ENCODE measurements around the gene PUS10. TPM values are rescaled to one million over a fixed set of nuclear protein-coding genes. Genes with fewer than 3 reads are reported as not detected.

PUS10 gene
- total RNA-seq, 1 experiment from 2014 or later: 5.6 TPM

DNA sequence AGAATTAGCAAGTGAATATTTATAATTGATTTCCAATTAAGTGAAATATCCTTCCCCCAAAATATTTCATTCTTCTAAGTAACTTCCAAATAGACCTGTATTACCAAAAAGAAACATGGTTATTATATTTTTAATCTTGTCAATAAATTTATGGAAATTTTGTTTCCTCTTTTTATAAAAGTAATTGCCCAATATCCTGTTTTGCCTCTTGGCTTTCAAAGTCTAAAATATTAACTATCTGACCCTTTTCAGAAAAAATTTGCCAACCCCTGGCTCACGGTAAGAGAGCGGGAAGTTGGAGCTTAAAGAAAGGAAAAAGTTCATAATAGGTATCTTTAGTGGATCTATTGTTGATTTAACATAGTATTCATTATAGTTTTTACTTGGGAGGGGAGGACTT lies 27.2 kb upstream of the PUS10 start:
- DNase-seq (ENCODE audit: low read depth, low spot score) (no peak), ATAC-seq (no peak)
- no peaks in the 10 kb centered on the region for H3K9me3 ChIP-seq (ENCODE audit: control insufficient read depth in 1 of 2, insufficient read depth in 1 of 2, low read depth in 1 of 2, low read length in 2 of 2)
- ChIA-PET CTCF (no interaction called here), RAD21 (ENCODE audit: low non-redundant PET in 1 of 2, low total read pairs in 2 of 2, uncharacterized antibody in 2 of 2, unreplicated experiment in 2 of 2) (no interaction called here), POLR2A (no interaction called here)
- H3K4me1 ChIP-seq (ENCODE audit: control insufficient read depth in 1 of 2, insufficient read depth in 2 of 2, low read length in 2 of 2): no peaks in the 10 kb centered on the region
- H3K4me2 ChIP-seq (ENCODE audit: low read length): no peak overlapping the region
- no peaks in the 10 kb centered on the region for H3K27me3 ChIP-seq (ENCODE audit: insufficient read depth, low read length)
- no peak overlapping the region for H3K4me3 ChIP-seq (replicated peaks in 1 of 2; ENCODE audit: low read depth in 1 of 2, low read length in 2 of 2)
- no peaks in the 10 kb centered on the region for H3K79me2 ChIP-seq (ENCODE audit: insufficient read depth, low read length)
- H3K27ac ChIP-seq (ENCODE audit: low read depth, low read length): no peak overlapping the region
- intact Hi-C loops (cut with micrococcal nuclease): no loop called here
- H3K36me3 ChIP-seq (ENCODE audit: control insufficient read depth in 1 of 2, insufficient read depth in 2 of 2, low read length in 2 of 2): peaks cover 11 to 15% of the 10 kb centered on the region in 2 experiments; a peak in 3 of 4 replicates
- H3K9ac ChIP-seq (ENCODE audit: low read length): no peak overlapping the region
- TF ChIP-seq, protein P1, sequence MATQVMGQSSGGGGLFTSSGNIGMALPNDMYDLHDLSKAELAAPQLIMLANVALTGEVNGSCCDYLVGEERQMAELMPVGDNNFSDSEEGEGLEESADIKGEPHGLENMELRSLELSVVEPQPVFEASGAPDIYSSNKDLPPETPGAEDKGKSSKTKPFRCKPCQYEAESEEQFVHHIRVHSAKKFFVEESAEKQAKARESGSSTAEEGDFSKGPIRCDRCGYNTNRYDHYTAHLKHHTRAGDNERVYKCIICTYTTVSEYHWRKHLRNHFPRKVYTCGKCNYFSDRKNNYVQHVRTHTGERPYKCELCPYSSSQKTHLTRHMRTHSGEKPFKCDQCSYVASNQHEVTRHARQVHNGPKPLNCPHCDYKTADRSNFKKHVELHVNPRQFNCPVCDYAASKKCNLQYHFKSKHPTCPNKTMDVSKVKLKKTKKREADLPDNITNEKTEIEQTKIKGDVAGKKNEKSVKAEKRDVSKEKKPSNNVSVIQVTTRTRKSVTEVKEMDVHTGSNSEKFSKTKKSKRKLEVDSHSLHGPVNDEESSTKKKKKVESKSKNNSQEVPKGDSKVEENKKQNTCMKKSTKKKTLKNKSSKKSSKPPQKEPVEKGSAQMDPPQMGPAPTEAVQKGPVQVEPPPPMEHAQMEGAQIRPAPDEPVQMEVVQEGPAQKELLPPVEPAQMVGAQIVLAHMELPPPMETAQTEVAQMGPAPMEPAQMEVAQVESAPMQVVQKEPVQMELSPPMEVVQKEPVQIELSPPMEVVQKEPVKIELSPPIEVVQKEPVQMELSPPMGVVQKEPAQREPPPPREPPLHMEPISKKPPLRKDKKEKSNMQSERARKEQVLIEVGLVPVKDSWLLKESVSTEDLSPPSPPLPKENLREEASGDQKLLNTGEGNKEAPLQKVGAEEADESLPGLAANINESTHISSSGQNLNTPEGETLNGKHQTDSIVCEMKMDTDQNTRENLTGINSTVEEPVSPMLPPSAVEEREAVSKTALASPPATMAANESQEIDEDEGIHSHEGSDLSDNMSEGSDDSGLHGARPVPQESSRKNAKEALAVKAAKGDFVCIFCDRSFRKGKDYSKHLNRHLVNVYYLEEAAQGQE (IDR thresholded peaks at IDR 0.05; ENCODE audit: low read depth): no peak
- TF ChIP-seq TCF7L2 (IDR thresholded peaks at IDR 0.05; ENCODE audit: borderline replicate concordance, extremely low read depth, insufficient read depth, insufficient read length): no peak
- no peak for TF ChIP-seq SRF (IDR thresholded peaks at IDR 0.05; ENCODE audit: low read depth)
- no peak for TF ChIP-seq ZFX (IDR thresholded peaks at IDR 0.05)
- TF ChIP-seq, protein P2, sequence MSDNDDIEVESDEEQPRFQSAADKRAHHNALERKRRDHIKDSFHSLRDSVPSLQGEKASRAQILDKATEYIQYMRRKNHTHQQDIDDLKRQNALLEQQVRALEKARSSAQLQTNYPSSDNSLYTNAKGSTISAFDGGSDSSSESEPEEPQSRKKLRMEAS (IDR thresholded peaks at IDR 0.05): no peak
- TF ChIP-seq, protein P3, sequence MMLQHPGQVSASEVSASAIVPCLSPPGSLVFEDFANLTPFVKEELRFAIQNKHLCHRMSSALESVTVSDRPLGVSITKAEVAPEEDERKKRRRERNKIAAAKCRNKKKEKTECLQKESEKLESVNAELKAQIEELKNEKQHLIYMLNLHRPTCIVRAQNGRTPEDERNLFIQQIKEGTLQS (IDR thresholded peaks at IDR 0.05): no peak
- TF ChIP-seq SP1 (IDR thresholded peaks at IDR 0.05; ENCODE audit: low read depth): no peak
- TF ChIP-seq YY1 (IDR thresholded peaks at IDR 0.05; ENCODE audit: extremely low read depth, insufficient replicate concordance, low read depth, low read length): no peak
- no peak for TF ChIP-seq EZH2phosphoT487 (IDR thresholded peaks at IDR 0.05; ENCODE audit: borderline replicate concordance)
- no peak for TF ChIP-seq FOSL1 (IDR thresholded peaks at IDR 0.05; ENCODE audit: low read depth)
- H2AFZ ChIP-seq (ENCODE audit: low read depth, low read length, poor library complexity, severe bottlenecking): no peak overlapping the region
- no peaks in the 10 kb centered on the region for H4K20me1 ChIP-seq (ENCODE audit: insufficient read depth)
- no TSS peak for BruUV-seq (replicated peaks)
- no peaks in the 10 kb centered on the region for H3K9me2 ChIP-seq (ENCODE audit: insufficient read depth)

Data from HCT116 (cell line).